GM18861 (cell line): ENCODE data around the gene HCK.

Experiments
- ATAC-seq: cut with Tn5 transposase; IDR thresholded peaks from one replicate; pipeline ENCODE4 v1.9.1; 2021; ENCODE audit not compliant: unreplicated experiment

Gene HCK

GRCh38 chr20:32125506-32125905, 73.5 kb downstream of the HCK start:
- ATAC-seq: no peak

- no peak for ATAC-seq
Observed at GRCh38 chr20:32126919-32127318, 74.9 kb downstream of the HCK start.

- no peak for ATAC-seq
Observed at GRCh38 chr20:32127347-32127746, 75.3 kb downstream of the HCK start.

GRCh38 chr20:32128167-32128566, 76.1 kb downstream of the HCK start:
- ATAC-seq: no peak

GRCh38 chr20:32129863-32130262, 77.8 kb downstream of the HCK start:
- ATAC-seq: no peak

GRCh38 chr20:32130352-32130751, 78.3 kb downstream of the HCK start:
- ATAC-seq: no peak

GRCh38 chr20:32130965-32131364, 78.9 kb downstream of the HCK start:
- ATAC-seq: no peak

GRCh38 chr20:32132911-32133549, 81.0 kb downstream of the HCK start:
- no peak for ATAC-seq

- ATAC-seq: no peak
Observed at GRCh38 chr20:32134026-32134425, 82.0 kb downstream of the HCK start.

- ATAC-seq: no peak
Observed at GRCh38 chr20:32135983-32136515, 84.0 kb downstream of the HCK start.

- ATAC-seq: no peak
Observed at GRCh38 chr20:32138921-32139320, 86.9 kb downstream of the HCK start.

- ATAC-seq: no peak
Observed at GRCh38 chr20:32139947-32140346, 87.9 kb downstream of the HCK start.

- no peak for ATAC-seq
Observed at GRCh38 chr20:32140603-32141002, 88.6 kb downstream of the HCK start.

GRCh38 chr20:32141465-32141980, 89.5 kb downstream of the HCK start:
- no peak for ATAC-seq

- ATAC-seq: no peak
Observed at GRCh38 chr20:32142088-32142487, 90.0 kb downstream of the HCK start.

GRCh38 chr20:32142991-32143390, 90.9 kb downstream of the HCK start:
- ATAC-seq: no peak

GRCh38 chr20:32144898-32145662, 93.0 kb downstream of the HCK start:
- ATAC-seq: no peak

- ATAC-seq: no peak
Observed at GRCh38 chr20:32149566-32150170, 97.6 kb downstream of the HCK start.

GRCh38 chr20:32150291-32150848, 98.3 kb downstream of the HCK start:
- no peak for ATAC-seq
